ENCODE results near the gene DLG2. TPM values are rescaled to one million over a fixed set of nuclear protein-coding genes. Genes with fewer than 3 reads are reported as not detected.

DLG2 gene
- total and polyA plus RNA-seq, 9 of the 15 experiments (the other 6 are each of a cell fraction or from before 2014, with no cell fraction given): 0.52 to 1.6 (median 0.95) TPM

GRCh38 chr11:84021291-84021690 is 1605.9 kb downstream of the DLG2 start:
- H3K9me3 ChIP-seq (replicated peaks; ENCODE audit: control insufficient read depth, insufficient read depth, low read depth, low read length): no peaks in the 10 kb centered on the region
- DNase-seq (ENCODE audit: extremely low read depth in 1 of 4, low spot score in 3 of 4) (no peak), FAIRE-seq (no peak), ATAC-seq (no peak)
- H3K79me2 ChIP-seq (ENCODE audit: control insufficient read depth, insufficient read depth, low read length): no peaks in the 10 kb centered on the region
- TF ChIP-seq NRF1 (conservative IDR thresholded peaks at IDR 0.05 in 1 of 2, IDR thresholded peaks at IDR 0.05 in 1 of 2): no peak
- no peak for TF ChIP-seq USF1 (CRISPR knock-in tag; IDR thresholded peaks at IDR 0.05)
- no peak for TF ChIP-seq CHAMP1 (IDR thresholded peaks at IDR 0.05)
- TF ChIP-seq ZNF133 (CRISPR knock-in tag; IDR thresholded peaks at IDR 0.05): no peak
- TF ChIP-seq TOE1 (IDR thresholded peaks at IDR 0.05; ENCODE audit: borderline replicate concordance): no peak
- no peak for TF ChIP-seq TOE1 (CRISPR knock-in tag; IDR thresholded peaks at IDR 0.05; ENCODE audit: borderline replicate concordance, low read depth)
- TF ChIP-seq CAMTA2 (CRISPR knock-in tag; conservative IDR thresholded peaks at IDR 0.05): no peak
- TF ChIP-seq MCM5 (IDR thresholded peaks at IDR 0.05; ENCODE audit: low read depth): no peak
- TF ChIP-seq FOS (IDR thresholded peaks at IDR 0.05; ENCODE audit: extremely low read depth, insufficient read length): no peak
- no peak for TF ChIP-seq ZNF586 (CRISPR knock-in tag; conservative IDR thresholded peaks at IDR 0.05)
- H4K20me1 ChIP-seq (replicated peaks; ENCODE audit: control insufficient read depth, insufficient read depth, low read length): no peaks in the 10 kb centered on the region
- BruUV-seq (replicated peaks): no TSS peak
- H3K27me3 ChIP-seq (ENCODE audit: control insufficient read depth in 2 of 2, insufficient read depth in 2 of 2, low read length in 2 of 2): no peaks in the 10 kb centered on the region
- CTCF ChIA-PET (ENCODE audit: low intra/inter-chr PET ratio): no interaction called here
- no peaks in the 10 kb centered on the region for H3K4me1 ChIP-seq (replicated peaks in 1 of 2; ENCODE audit: control insufficient read depth in 2 of 2, insufficient read depth in 2 of 2, low read length in 2 of 2)
- no peak overlapping the region for H3K4me2 ChIP-seq (ENCODE audit: insufficient read depth, low read length)
- intact Hi-C loops (cut with micrococcal nuclease): no loop called here
- no peak overlapping the region for H3K9ac ChIP-seq (ENCODE audit: insufficient read depth in 1 of 2, low read depth in 2 of 2, low read length in 2 of 2)
- no peak overlapping the region for H3K4me3 ChIP-seq
- in situ Hi-C loops (cut with MboI): no loop called here
- H2AFZ ChIP-seq (ENCODE audit: low read depth, low read length): no peak overlapping the region
- WGBS (ENCODE audit: insufficient coverage, low coverage, missing lambda C conversion rate): 0% methylated on average over 2 of the region's 2 CpGs
- POLR2A ChIA-PET: no interaction called here
- no peaks in the 10 kb centered on the region for H3K9me1 ChIP-seq (ENCODE audit: control insufficient read depth, insufficient read depth, low read length)
- no peak overlapping the region for H3K27ac ChIP-seq (ENCODE audit: extremely low read depth, low read depth, low read length)
- no peaks in the 10 kb centered on the region for H3K36me3 ChIP-seq (ENCODE audit: control insufficient read depth, insufficient read depth, low read length)

Measured in K562 (cell line).